ENCODE results near the gene ENDOV.

Gene ENDOV

DNA sequence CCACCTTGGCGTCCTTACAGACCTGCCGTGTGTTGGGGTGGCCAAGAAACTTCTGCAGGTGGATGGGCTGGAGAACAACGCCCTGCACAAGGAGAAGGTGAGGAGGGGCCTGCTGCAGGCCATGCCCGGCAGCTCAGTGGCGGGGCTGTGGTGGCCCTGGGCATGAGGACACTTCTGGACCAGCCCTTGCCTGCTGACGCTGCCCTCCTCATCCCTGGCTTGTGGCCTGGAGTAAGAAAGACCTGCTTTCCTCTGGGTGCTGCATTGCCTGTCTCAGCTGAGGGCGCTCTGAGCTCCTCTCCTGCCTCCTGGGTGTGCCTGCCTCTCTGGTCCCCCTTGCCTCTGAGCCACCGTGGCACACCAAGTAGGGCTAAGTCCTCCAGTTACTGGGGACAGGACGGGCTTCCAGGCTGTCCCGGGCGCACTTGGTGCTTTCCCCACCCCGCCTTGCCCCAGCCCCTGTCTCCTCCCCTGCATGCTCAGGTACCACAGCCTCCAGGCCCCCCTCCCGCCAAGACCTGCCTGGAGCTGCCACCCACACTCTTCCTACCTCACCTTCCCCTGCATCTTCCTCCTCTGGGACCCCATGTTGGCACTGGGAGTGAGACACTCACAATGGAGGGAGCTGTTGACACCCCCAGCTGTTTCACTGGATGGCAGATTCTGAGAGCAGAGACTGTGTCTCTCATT is 8.7 kb downstream of the ENDOV start:
- Histone ChIP-seq H3K9ac (ENCODE audit: low read depth, low read length, poor library complexity, severe bottlenecking) (peak overlapping the region; percentile 44), H3F3A (ENCODE audit: low read depth) (0 out of 2 replicates have a peak, but pooled peaks cover 3% of the 10 kb centered on the region), H3K9me2 (replicated peaks; ENCODE audit: low read depth, low read length) (no peaks in the 10 kb centered on the region), H3K36me3 (ENCODE audit: insufficient read depth, low read length) (no peaks in the 10 kb centered on the region), H3K9me3 (ENCODE audit: insufficient read depth, low read depth, low read length) (no peaks in the 10 kb centered on the region), H4K20me1 (ENCODE audit: insufficient read depth, low read length, poor library complexity, severe bottlenecking) (no peaks in the 10 kb centered on the region), H3K4me3 (ENCODE audit: low read length, poor library complexity, severe bottlenecking) (peak overlapping the region; percentile 34), H3K4me2 (ENCODE audit: low read depth, low read length, poor library complexity, severe bottlenecking) (peak overlapping the region; percentile 67), H3K27me3 (ENCODE audit: insufficient read depth, low read length, poor library complexity, severe bottlenecking) (no peaks in the 10 kb centered on the region), H3K4me1 (ENCODE audit: insufficient read depth, low read length, poor library complexity, severe bottlenecking) (peaks cover 25% of the 10 kb centered on the region), H3K79me2 (ENCODE audit: insufficient read depth, low read length) (no peaks in the 10 kb centered on the region), H2AFZ (ENCODE audit: low read length) (no peak overlapping the region)
- TF ChIP-seq EZH2phosphoT487 (IDR thresholded peaks at IDR 0.05; ENCODE audit: borderline replicate concordance), result no peak
- TF ChIP-seq, protein P1, sequence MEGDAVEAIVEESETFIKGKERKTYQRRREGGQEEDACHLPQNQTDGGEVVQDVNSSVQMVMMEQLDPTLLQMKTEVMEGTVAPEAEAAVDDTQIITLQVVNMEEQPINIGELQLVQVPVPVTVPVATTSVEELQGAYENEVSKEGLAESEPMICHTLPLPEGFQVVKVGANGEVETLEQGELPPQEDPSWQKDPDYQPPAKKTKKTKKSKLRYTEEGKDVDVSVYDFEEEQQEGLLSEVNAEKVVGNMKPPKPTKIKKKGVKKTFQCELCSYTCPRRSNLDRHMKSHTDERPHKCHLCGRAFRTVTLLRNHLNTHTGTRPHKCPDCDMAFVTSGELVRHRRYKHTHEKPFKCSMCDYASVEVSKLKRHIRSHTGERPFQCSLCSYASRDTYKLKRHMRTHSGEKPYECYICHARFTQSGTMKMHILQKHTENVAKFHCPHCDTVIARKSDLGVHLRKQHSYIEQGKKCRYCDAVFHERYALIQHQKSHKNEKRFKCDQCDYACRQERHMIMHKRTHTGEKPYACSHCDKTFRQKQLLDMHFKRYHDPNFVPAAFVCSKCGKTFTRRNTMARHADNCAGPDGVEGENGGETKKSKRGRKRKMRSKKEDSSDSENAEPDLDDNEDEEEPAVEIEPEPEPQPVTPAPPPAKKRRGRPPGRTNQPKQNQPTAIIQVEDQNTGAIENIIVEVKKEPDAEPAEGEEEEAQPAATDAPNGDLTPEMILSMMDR (conservative IDR thresholded peaks at IDR 0.05; ENCODE audit: low read length), result no peak

DNA sequence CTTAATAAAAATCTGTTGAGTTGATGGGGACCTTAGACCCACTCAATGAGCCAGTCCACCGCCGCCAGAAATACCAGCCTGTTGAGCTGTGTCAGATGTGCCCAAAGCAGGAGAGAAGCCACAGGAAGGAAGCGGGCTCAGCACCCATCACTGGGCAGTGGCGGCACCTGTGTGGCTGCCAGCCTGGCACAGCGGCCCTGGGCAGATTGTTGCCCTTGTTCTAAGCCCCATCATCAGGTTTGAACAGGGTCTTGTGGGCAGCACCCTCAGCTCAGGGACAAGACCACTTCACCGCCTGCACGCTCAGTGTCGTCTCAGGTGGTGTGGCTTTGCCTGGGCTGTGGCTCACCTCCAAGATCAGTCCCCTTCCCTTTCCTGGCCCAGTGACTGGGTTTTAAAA is 9.3 kb downstream of the ENDOV start:
- Histone ChIP-seq H4K20me1 (ENCODE audit: insufficient read depth, low read length, poor library complexity, severe bottlenecking) (no peaks in the 10 kb centered on the region), H3F3A (ENCODE audit: low read depth) (0 out of 2 replicates have a peak, but pooled peaks cover 2% of the 10 kb centered on the region)

DNA sequence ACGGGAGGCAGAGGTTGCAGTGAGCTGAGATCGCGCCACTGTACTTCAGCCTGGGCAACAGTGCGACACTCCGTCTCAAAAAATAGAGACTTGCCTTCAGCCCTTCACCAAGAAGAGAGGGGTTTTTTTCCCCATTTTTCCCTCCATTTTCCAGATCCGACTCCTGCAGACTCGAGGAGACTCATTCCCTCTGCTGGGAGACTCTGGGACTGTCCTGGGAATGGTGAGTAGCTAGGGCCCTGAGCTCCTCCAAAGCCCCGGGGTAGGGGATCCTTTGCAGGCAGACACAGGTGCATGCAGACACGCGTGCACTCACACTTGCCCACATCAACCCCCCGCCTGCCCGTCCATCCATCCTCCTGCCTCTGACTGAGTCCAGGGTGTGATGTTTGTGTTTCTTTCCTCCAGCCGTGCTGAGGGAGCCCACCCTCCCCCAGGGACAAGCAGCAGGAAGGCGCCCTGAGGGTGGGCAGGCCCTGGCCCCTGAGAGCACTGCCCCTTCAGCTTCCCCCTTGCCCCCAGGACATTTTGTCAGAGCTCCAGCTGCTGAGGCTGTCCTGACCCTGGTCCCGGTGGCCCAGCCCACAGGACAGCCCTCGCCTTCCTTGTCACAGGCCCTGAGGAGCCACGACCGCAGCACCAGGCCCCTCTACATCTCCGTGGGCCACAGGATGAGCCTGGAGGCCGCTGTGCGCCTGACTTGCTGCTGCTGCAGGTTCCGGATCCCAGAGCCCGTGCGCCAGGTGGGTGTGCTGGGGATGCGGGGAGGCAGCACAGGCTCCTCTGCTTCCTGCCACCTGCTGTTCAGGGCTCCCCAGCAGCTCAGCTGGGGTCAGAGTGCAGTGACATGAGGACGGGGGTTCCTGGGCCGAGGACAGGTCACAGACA is 10.2 kb downstream of the ENDOV start:
- TF ChIP-seq EZH2phosphoT487 (IDR thresholded peaks at IDR 0.05; ENCODE audit: borderline replicate concordance), result no peak
- TF ChIP-seq, protein P1 (conservative IDR thresholded peaks at IDR 0.05; ENCODE audit: low read length), result no peak
- Histone ChIP-seq H3K9ac (ENCODE audit: low read depth, low read length, poor library complexity, severe bottlenecking) (peak overlapping the region; percentile 44), H3K4me2 (ENCODE audit: low read depth, low read length, poor library complexity, severe bottlenecking) (peak overlapping the region; percentile 67)

More for the DNA sequence above, 9.3 kb downstream of the ENDOV start:
- Histone ChIP-seq H3K4me1 (ENCODE audit: insufficient read depth, low read length, poor library complexity, severe bottlenecking) (peaks cover 25% of the 10 kb centered on the region), H3K4me3 (ENCODE audit: low read length, poor library complexity, severe bottlenecking) (peak overlapping the region; percentile 34), H3K9me2 (replicated peaks; ENCODE audit: low read depth, low read length) (no peaks in the 10 kb centered on the region), H3K36me3 (ENCODE audit: insufficient read depth, low read length) (no peaks in the 10 kb centered on the region), H3K9ac (ENCODE audit: low read depth, low read length, poor library complexity, severe bottlenecking) (peak overlapping the region; percentile 44), H3K4me2 (ENCODE audit: low read depth, low read length, poor library complexity, severe bottlenecking) (peak overlapping the region; percentile 67), H3K9me3 (ENCODE audit: insufficient read depth, low read depth, low read length) (no peaks in the 10 kb centered on the region), H3K27me3 (ENCODE audit: insufficient read depth, low read length, poor library complexity, severe bottlenecking) (no peaks in the 10 kb centered on the region), H2AFZ (ENCODE audit: low read length) (no peak overlapping the region), H3K79me2 (ENCODE audit: insufficient read depth, low read length) (no peaks in the 10 kb centered on the region)
- no peak for TF ChIP-seq EZH2phosphoT487 (IDR thresholded peaks at IDR 0.05; ENCODE audit: borderline replicate concordance)
- TF ChIP-seq, protein P1 (conservative IDR thresholded peaks at IDR 0.05; ENCODE audit: low read length), result no peak

More for the DNA sequence above, 10.2 kb downstream of the ENDOV start:
- Histone ChIP-seq H3K4me1 (ENCODE audit: insufficient read depth, low read length, poor library complexity, severe bottlenecking) (peaks cover 25% of the 10 kb centered on the region), H3K4me3 (ENCODE audit: low read length, poor library complexity, severe bottlenecking) (no peak overlapping the region), H2AFZ (ENCODE audit: low read length) (no peak overlapping the region), H3K27me3 (ENCODE audit: insufficient read depth, low read length, poor library complexity, severe bottlenecking) (no peaks in the 10 kb centered on the region), H3K9me2 (replicated peaks; ENCODE audit: low read depth, low read length) (no peaks in the 10 kb centered on the region), H3K9me3 (ENCODE audit: insufficient read depth, low read depth, low read length) (no peaks in the 10 kb centered on the region), H3K79me2 (ENCODE audit: insufficient read depth, low read length) (no peaks in the 10 kb centered on the region), H4K20me1 (ENCODE audit: insufficient read depth, low read length, poor library complexity, severe bottlenecking) (no peaks in the 10 kb centered on the region), H3F3A (ENCODE audit: low read depth) (no peaks in the 10 kb centered on the region), H3K36me3 (ENCODE audit: insufficient read depth, low read length) (no peaks in the 10 kb centered on the region)

All from Loucy (cell line).